ENCODE data around the gene CABLES1.

DNA sequence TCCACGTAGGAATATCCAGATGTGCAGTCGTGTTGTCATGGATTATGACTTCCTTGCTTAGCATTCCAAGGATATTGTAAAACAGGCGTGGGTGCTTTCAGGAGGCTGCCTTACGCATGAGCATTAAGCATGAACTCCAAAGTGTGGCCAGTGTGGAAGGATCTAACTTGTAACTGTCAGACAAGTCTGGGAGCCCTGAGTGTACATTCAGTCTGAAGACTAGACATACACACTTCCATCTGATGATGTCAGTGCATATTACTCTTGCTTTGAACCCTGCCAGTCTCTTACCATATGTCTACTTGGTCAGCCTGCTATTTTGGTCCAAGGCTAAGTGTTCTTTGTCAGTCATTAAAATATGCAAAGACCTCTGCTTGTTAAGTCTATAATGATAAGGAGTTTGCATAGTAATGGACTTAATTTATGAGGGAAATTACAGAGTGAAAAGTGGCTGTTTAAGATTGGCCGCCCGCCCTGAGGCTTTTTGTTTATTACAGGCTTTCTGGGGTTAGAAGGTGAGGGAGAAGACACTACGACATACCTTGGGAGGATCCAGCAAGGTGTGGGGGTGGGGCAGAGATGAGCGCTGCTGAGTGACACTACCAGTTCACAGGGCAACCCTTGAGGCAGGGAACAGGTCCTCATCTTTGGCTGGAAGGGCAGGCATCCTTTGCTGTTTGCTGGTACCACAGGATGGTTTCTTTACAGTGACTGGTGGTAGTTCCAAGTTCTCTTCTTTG is 48.3 kb downstream of the CABLES1 start:
- TF ChIP-seq, protein P1, sequence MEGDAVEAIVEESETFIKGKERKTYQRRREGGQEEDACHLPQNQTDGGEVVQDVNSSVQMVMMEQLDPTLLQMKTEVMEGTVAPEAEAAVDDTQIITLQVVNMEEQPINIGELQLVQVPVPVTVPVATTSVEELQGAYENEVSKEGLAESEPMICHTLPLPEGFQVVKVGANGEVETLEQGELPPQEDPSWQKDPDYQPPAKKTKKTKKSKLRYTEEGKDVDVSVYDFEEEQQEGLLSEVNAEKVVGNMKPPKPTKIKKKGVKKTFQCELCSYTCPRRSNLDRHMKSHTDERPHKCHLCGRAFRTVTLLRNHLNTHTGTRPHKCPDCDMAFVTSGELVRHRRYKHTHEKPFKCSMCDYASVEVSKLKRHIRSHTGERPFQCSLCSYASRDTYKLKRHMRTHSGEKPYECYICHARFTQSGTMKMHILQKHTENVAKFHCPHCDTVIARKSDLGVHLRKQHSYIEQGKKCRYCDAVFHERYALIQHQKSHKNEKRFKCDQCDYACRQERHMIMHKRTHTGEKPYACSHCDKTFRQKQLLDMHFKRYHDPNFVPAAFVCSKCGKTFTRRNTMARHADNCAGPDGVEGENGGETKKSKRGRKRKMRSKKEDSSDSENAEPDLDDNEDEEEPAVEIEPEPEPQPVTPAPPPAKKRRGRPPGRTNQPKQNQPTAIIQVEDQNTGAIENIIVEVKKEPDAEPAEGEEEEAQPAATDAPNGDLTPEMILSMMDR (IDR thresholded peaks at IDR 0.05): no peak
- TF ChIP-seq POLR2A (IDR thresholded peaks at IDR 0.05): no peak
